ENCODE measurements around the gene ZNF438. TPM values are rescaled to one million over a fixed set of nuclear protein-coding genes. Genes with fewer than 3 reads are reported as not detected.

The ZNF438 gene
- total and polyA plus RNA-seq, 2 donors, result 9.0 to 10.2 TPM

GRCh38 chr10:31071232-31072005 lies 39.8 kb upstream of the ZNF438 start:
- H3K36me3 ChIP-seq (ENCODE audit: control insufficient read depth in 2 of 2, insufficient read depth in 2 of 2, low read length in 1 of 2), result no peaks in the 10 kb centered on the region
- H3K4me1 ChIP-seq (ENCODE audit: control insufficient read depth in 2 of 2, insufficient read depth in 2 of 2, low read length in 2 of 2), result peaks cover 9 to 12% of the 10 kb centered on the region in 2 donors
- no peaks in the 10 kb centered on the region for H3K27me3 ChIP-seq (ENCODE audit: control insufficient read depth in 2 of 2, insufficient read depth in 1 of 2, low read length in 1 of 2)
- H3K4me3 ChIP-seq (ENCODE audit: low read length in 2 of 2), result no peak overlapping the region
- no peak for DNase-seq (ENCODE audit: low read depth in 6 of 9, low spot score in 9 of 9)
- WGBS, result 82% methylated on average over 6 of the region's 6 CpGs
- no peak overlapping the region for H3K27ac ChIP-seq (ENCODE audit: low read depth in 1 of 2, low read length in 1 of 2)
- no peaks in the 10 kb centered on the region for H3K9me3 ChIP-seq (ENCODE audit: control insufficient read depth in 2 of 2, insufficient read depth in 1 of 2, low read length in 1 of 2)

GRCh38 chr10:31070691-31071090 lies 39.0 kb upstream of the ZNF438 start:
- DNase-seq (ENCODE audit: low read depth in 6 of 9, low spot score in 9 of 9), result peak in 3 of 9 donors; percentile 21 to 65 (median 37)
- Histone ChIP-seq H3K4me1 (ENCODE audit: control insufficient read depth in 2 of 2, insufficient read depth in 2 of 2, low read length in 2 of 2) (peaks cover 9 to 12% of the 10 kb centered on the region in 2 donors), H3K27ac (ENCODE audit: low read depth in 1 of 2, low read length in 1 of 2) (no peak overlapping the region), H3K27me3 (ENCODE audit: control insufficient read depth in 2 of 2, insufficient read depth in 1 of 2, low read length in 1 of 2) (no peaks in the 10 kb centered on the region), H3K36me3 (ENCODE audit: control insufficient read depth in 2 of 2, insufficient read depth in 2 of 2, low read length in 1 of 2) (no peaks in the 10 kb centered on the region), H3K4me3 (ENCODE audit: low read length in 2 of 2) (no peak overlapping the region), H3K9me3 (ENCODE audit: control insufficient read depth in 2 of 2, insufficient read depth in 1 of 2, low read length in 1 of 2) (no peaks in the 10 kb centered on the region)
- 51% methylated on average over 2 of the region's 2 CpGs for WGBS

- WGBS, result 61% methylated on average over 4 of the region's 4 CpGs
- H3K27me3 ChIP-seq (ENCODE audit: control insufficient read depth in 2 of 2, insufficient read depth in 1 of 2, low read length in 1 of 2), result no peaks in the 10 kb centered on the region
- no peak overlapping the region for H3K27ac ChIP-seq (ENCODE audit: low read depth in 1 of 2, low read length in 1 of 2)
- H3K4me3 ChIP-seq (ENCODE audit: low read length in 2 of 2), result no peak overlapping the region
- no peaks in the 10 kb centered on the region for H3K9me3 ChIP-seq (ENCODE audit: control insufficient read depth in 2 of 2, insufficient read depth in 1 of 2, low read length in 1 of 2)
- no peak for DNase-seq (ENCODE audit: low read depth in 6 of 9, low spot score in 9 of 9)
- no peaks in the 10 kb centered on the region for H3K36me3 ChIP-seq (ENCODE audit: control insufficient read depth in 2 of 2, insufficient read depth in 2 of 2, low read length in 1 of 2)
- peaks cover 9 to 12% of the 10 kb centered on the region in 2 donors for H3K4me1 ChIP-seq (ENCODE audit: control insufficient read depth in 2 of 2, insufficient read depth in 2 of 2, low read length in 2 of 2)
These were observed 38.4 kb upstream of the ZNF438 start for GRCh38 chr10:31070025-31070424.

GRCh38 chr10:31069411-31069810 lies 37.7 kb upstream of the ZNF438 start:
- H3K9me3 ChIP-seq (ENCODE audit: control insufficient read depth in 2 of 2, insufficient read depth in 1 of 2, low read length in 1 of 2), result no peaks in the 10 kb centered on the region
- DNase-seq (ENCODE audit: low read depth in 6 of 9, low spot score in 9 of 9), result no peak
- WGBS, result 96% methylated on average over 3 of the region's 3 CpGs
- no peak overlapping the region for H3K4me3 ChIP-seq (ENCODE audit: low read length in 2 of 2)
- no peaks in the 10 kb centered on the region for H3K36me3 ChIP-seq (ENCODE audit: control insufficient read depth in 2 of 2, insufficient read depth in 2 of 2, low read length in 1 of 2)
- H3K27me3 ChIP-seq (ENCODE audit: control insufficient read depth in 2 of 2, insufficient read depth in 1 of 2, low read length in 1 of 2), result no peaks in the 10 kb centered on the region
- H3K27ac ChIP-seq (ENCODE audit: low read depth in 1 of 2, low read length in 1 of 2), result no peak overlapping the region
- peaks cover 9 to 12% of the 10 kb centered on the region in 2 donors for H3K4me1 ChIP-seq (ENCODE audit: control insufficient read depth in 2 of 2, insufficient read depth in 2 of 2, low read length in 2 of 2)

- Histone ChIP-seq H3K36me3 (ENCODE audit: control insufficient read depth in 2 of 2, insufficient read depth in 2 of 2, low read length in 1 of 2) (no peaks in the 10 kb centered on the region), H3K4me1 (ENCODE audit: control insufficient read depth in 2 of 2, insufficient read depth in 2 of 2, low read length in 2 of 2) (peaks cover 0 to 4% of the 10 kb centered on the region in 2 donors), H3K27me3 (ENCODE audit: control insufficient read depth in 2 of 2, insufficient read depth in 1 of 2, low read length in 1 of 2) (no peaks in the 10 kb centered on the region), H3K27ac (ENCODE audit: low read depth in 1 of 2, low read length in 1 of 2) (no peak overlapping the region), H3K4me3 (ENCODE audit: low read length in 2 of 2) (no peak overlapping the region), H3K9me3 (ENCODE audit: control insufficient read depth in 2 of 2, insufficient read depth in 1 of 2, low read length in 1 of 2) (no peaks in the 10 kb centered on the region)
- 91% methylated on average over 2 of the region's 2 CpGs for WGBS
- no peak for DNase-seq (ENCODE audit: low read depth in 6 of 9, low spot score in 9 of 9)
These were observed 32.7 kb upstream of the ZNF438 start for GRCh38 chr10:31064348-31064747.

- no peak overlapping the region for H3K27ac ChIP-seq (ENCODE audit: low read depth in 1 of 2, low read length in 1 of 2)
- no peak overlapping the region for H3K4me3 ChIP-seq (ENCODE audit: low read length in 2 of 2)
- no peaks in the 10 kb centered on the region for H3K9me3 ChIP-seq (ENCODE audit: control insufficient read depth in 2 of 2, insufficient read depth in 1 of 2, low read length in 1 of 2)
- H3K27me3 ChIP-seq (ENCODE audit: control insufficient read depth in 2 of 2, insufficient read depth in 1 of 2, low read length in 1 of 2), result no peaks in the 10 kb centered on the region
- WGBS, result 85% methylated on average over 6 of the region's 6 CpGs
- no peaks in the 10 kb centered on the region for H3K36me3 ChIP-seq (ENCODE audit: control insufficient read depth in 2 of 2, insufficient read depth in 2 of 2, low read length in 1 of 2)
- H3K4me1 ChIP-seq (ENCODE audit: control insufficient read depth in 2 of 2, insufficient read depth in 2 of 2, low read length in 2 of 2), result peaks cover 0 to 4% of the 10 kb centered on the region in 2 donors
- DNase-seq (ENCODE audit: low read depth in 6 of 9, low spot score in 9 of 9), result no peak
These were observed 32.2 kb upstream of the ZNF438 start for GRCh38 chr10:31063841-31064240.

- Histone ChIP-seq H3K27me3 (ENCODE audit: control insufficient read depth in 2 of 2, insufficient read depth in 1 of 2, low read length in 1 of 2) (no peaks in the 10 kb centered on the region), H3K4me3 (ENCODE audit: low read length in 2 of 2) (no peak overlapping the region), H3K9me3 (ENCODE audit: control insufficient read depth in 2 of 2, insufficient read depth in 1 of 2, low read length in 1 of 2) (no peaks in the 10 kb centered on the region), H3K4me1 (ENCODE audit: control insufficient read depth in 2 of 2, insufficient read depth in 2 of 2, low read length in 2 of 2) (peaks cover 0 to 4% of the 10 kb centered on the region in 2 donors), H3K27ac (ENCODE audit: low read depth in 1 of 2, low read length in 1 of 2) (no peak overlapping the region), H3K36me3 (ENCODE audit: control insufficient read depth in 2 of 2, insufficient read depth in 2 of 2, low read length in 1 of 2) (no peaks in the 10 kb centered on the region)
- DNase-seq (ENCODE audit: low read depth in 6 of 9, low spot score in 9 of 9), result no peak
- WGBS, result 95% methylated on average over 6 of the region's 6 CpGs
These were observed 31.2 kb upstream of the ZNF438 start for GRCh38 chr10:31062856-31063255.

- no peak for DNase-seq (ENCODE audit: low read depth in 6 of 9, low spot score in 9 of 9)
- no peak overlapping the region for H3K4me3 ChIP-seq (ENCODE audit: low read length in 2 of 2)
- 97% methylated on average over 9 of the region's 9 CpGs for WGBS
- no peaks in the 10 kb centered on the region for H3K27me3 ChIP-seq (ENCODE audit: control insufficient read depth in 2 of 2, insufficient read depth in 1 of 2, low read length in 1 of 2)
- peaks cover 0 to 4% of the 10 kb centered on the region in 2 donors for H3K4me1 ChIP-seq (ENCODE audit: control insufficient read depth in 2 of 2, insufficient read depth in 2 of 2, low read length in 2 of 2)
- H3K27ac ChIP-seq (ENCODE audit: low read depth in 1 of 2, low read length in 1 of 2), result no peak overlapping the region
- no peaks in the 10 kb centered on the region for H3K36me3 ChIP-seq (ENCODE audit: control insufficient read depth in 2 of 2, insufficient read depth in 2 of 2, low read length in 1 of 2)
- H3K9me3 ChIP-seq (ENCODE audit: control insufficient read depth in 2 of 2, insufficient read depth in 1 of 2, low read length in 1 of 2), result no peaks in the 10 kb centered on the region
These were observed 30.3 kb upstream of the ZNF438 start for GRCh38 chr10:31061941-31062340.

GRCh38 chr10:31058795-31059703 lies 27.4 kb upstream of the ZNF438 start:
- no peak overlapping the region for H3K4me3 ChIP-seq (ENCODE audit: low read length in 2 of 2)
- no peak overlapping the region for H3K27ac ChIP-seq (ENCODE audit: low read depth in 1 of 2, low read length in 1 of 2)
- whole genome bisulfite sequencing, result 96% methylated on average over 2 of the region's 2 CpGs
- peaks cover 0 to 9% of the 10 kb centered on the region in 2 donors for H3K9me3 ChIP-seq (ENCODE audit: control insufficient read depth in 2 of 2, insufficient read depth in 1 of 2, low read length in 1 of 2)
- H3K27me3 ChIP-seq (ENCODE audit: control insufficient read depth in 2 of 2, insufficient read depth in 1 of 2, low read length in 1 of 2), result no peaks in the 10 kb centered on the region
- DNase-seq (ENCODE audit: low read depth in 6 of 9, low spot score in 9 of 9), result no peak
- peaks cover 0 to 4% of the 10 kb centered on the region in 2 donors for H3K4me1 ChIP-seq (ENCODE audit: control insufficient read depth in 2 of 2, insufficient read depth in 2 of 2, low read length in 2 of 2)
- H3K36me3 ChIP-seq (ENCODE audit: control insufficient read depth in 2 of 2, insufficient read depth in 2 of 2, low read length in 1 of 2), result no peaks in the 10 kb centered on the region
